ENCODE data around the gene GSTM2. TPM values are rescaled to one million over a fixed set of nuclear protein-coding genes. Genes with fewer than 3 reads are reported as not detected.

GSTM2 gene
- total and polyA plus RNA-seq, 12 donors = 17.2 to 495 (median 63.4) TPM

GRCh38 chr1:109721042-109721441 is 53.2 kb downstream of the GSTM2 start:
- TF ChIP-seq CTCF (IDR thresholded peaks at IDR 0.05) = no peak
- no peak for TF ChIP-seq POLR2A (IDR thresholded peaks at IDR 0.05)
- 74 to 90% (median 81%) methylated on average over 5 of the region's 5 CpGs for WGBS, 4 donors
- Histone ChIP-seq H3K27ac (no peak overlapping the region), H3K36me3 (replicated peaks in 1 of 2) (no peaks in the 10 kb centered on the region), H3K27me3 (no peaks in the 10 kb centered on the region), H3K4me1 (replicated peaks in 1 of 2) (no peaks in the 10 kb centered on the region), H3K4me3 (no peak overlapping the region), H3K9me3 (replicated peaks in 1 of 3) (no peaks in the 10 kb centered on the region)
- DNase-seq = no peak
- intact Hi-C loops (cut with DNase I) = no loop called here

- no peak for TF ChIP-seq CTCF (IDR thresholded peaks at IDR 0.05)
- TF ChIP-seq POLR2A (IDR thresholded peaks at IDR 0.05) = no peak
- Histone ChIP-seq H3K9me3 (replicated peaks in 1 of 3) (no peaks in the 10 kb centered on the region), H3K27ac (no peak overlapping the region), H3K27me3 (no peaks in the 10 kb centered on the region), H3K4me1 (replicated peaks in 1 of 2) (no peaks in the 10 kb centered on the region), H3K4me3 (no peak overlapping the region), H3K36me3 (replicated peaks in 1 of 2) (no peaks in the 10 kb centered on the region)
- intact Hi-C loops (cut with DNase I) = no loop called here
- DNase-seq = no peak
- WGBS, 4 donors = 85 to 94% (median 89%) methylated on average over 1 of the region's 1 CpG
These were observed 54.1 kb downstream of the GSTM2 start for GRCh38 chr1:109721971-109722370.

GRCh38 chr1:109722908-109723691 is 55.2 kb downstream of the GSTM2 start:
- WGBS, 4 donors = 75 to 87% (median 81%) methylated on average over 7 of the region's 7 CpGs
- no peak for DNase-seq

More at GRCh38 chr1:109722908-109723691, 55.2 kb downstream of the GSTM2 start:
- Histone ChIP-seq H3K4me1 (replicated peaks in 1 of 2) (no peaks in the 10 kb centered on the region), H3K27ac (no peak overlapping the region), H3K9me3 (replicated peaks in 1 of 3) (no peaks in the 10 kb centered on the region), H3K27me3 (no peaks in the 10 kb centered on the region), H3K4me3 (no peak overlapping the region), H3K36me3 (replicated peaks in 1 of 2) (no peaks in the 10 kb centered on the region)
- no peak for TF ChIP-seq CTCF (IDR thresholded peaks at IDR 0.05)
- no peak for TF ChIP-seq POLR2A (IDR thresholded peaks at IDR 0.05)
- intact Hi-C loops (cut with DNase I) = no loop called here

Other genes with a start within 250 kb of the GSTM2 start
- 100 to 1,000 TPM in 2 of 9 donors, 10 to 100 TPM in 7; 22.8 to 187 (median 67.8) TPM for gene PSMA5, start 241.6 kb upstream of the GSTM2 start, total RNA-seq
- gene PSMA5, start 241.6 kb upstream of the GSTM2 start, polyA plus RNA-seq = 100 to 1,000 TPM in 1 of 3 donors, 10 to 100 TPM in 2; 26.3 to 108 (median 40.1) TPM
- 10 to 100 TPM in 5 of 9 donors, 1 to 10 TPM in 4; 6.4 to 20.3 (median 13.6) TPM for gene SYPL2, start 201.5 kb upstream of the GSTM2 start, total RNA-seq
- 10 to 100 TPM in 1 of 3 donors, 1 to 10 TPM in 2; 5.8 to 23.6 (median 8.5) TPM for gene SYPL2, start 201.5 kb upstream of the GSTM2 start, polyA plus RNA-seq
- gene ATXN7L2, start 184.2 kb upstream of the GSTM2 start, total RNA-seq = 10 to 100 TPM in 4 of 9 donors, 1 to 10 TPM in 5; 5.8 to 16.3 (median 9.1) TPM
- gene ATXN7L2, start 184.2 kb upstream of the GSTM2 start, polyA plus RNA-seq = 100 to 1,000 TPM in 1 of 3 donors, 10 to 100 TPM in 1, 1 to 10 TPM in 1; 3.1 to 109 (median 45.5) TPM
- 10 to 100 TPM in 6 of 9 donors, 1 to 10 TPM in 3; 8.4 to 21.2 (median 13.8) TPM for gene CYB561D1, start 174.0 kb upstream of the GSTM2 start, total RNA-seq
- 1 to 10 TPM; 4.4 to 9.5 (median 7.8) TPM for gene CYB561D1, start 174.0 kb upstream of the GSTM2 start, polyA plus RNA-seq
- 10 to 100 TPM; 17.2 to 27.9 (median 22.8) TPM for gene AMIGO1, start 158.3 kb upstream of the GSTM2 start, total RNA-seq
- 10 to 100 TPM in 1 of 3 donors, 1 to 10 TPM in 2; 3.8 to 20.7 (median 4.7) TPM for gene AMIGO1, start 158.3 kb upstream of the GSTM2 start, polyA plus RNA-seq
- 1 to 10 TPM in 2 of 9 donors, under 1 TPM in 5, not detected in 2; 0.11 to 4.9 (median 0.57) TPM for gene GPR61, start 128.2 kb upstream of the GSTM2 start, total RNA-seq
- 1 to 10 TPM in 1 of 3 donors, under 1 TPM in 2; 0.57 to 1.2 (median 0.88) TPM for gene GPR61, start 128.2 kb upstream of the GSTM2 start, polyA plus RNA-seq
- gene GNAI3, start 119.4 kb upstream of the GSTM2 start, total RNA-seq = 10 to 100 TPM in 1 of 9 donors, 1 to 10 TPM in 8; 2.8 to 12.0 (median 5.8) TPM
- 1 to 10 TPM; 1.6 to 7.7 (median 2.2) TPM for gene GNAI3, start 119.4 kb upstream of the GSTM2 start, polyA plus RNA-seq
- under 1 TPM in 4 of 9 donors, not detected in 5; 0.22 to 0.95 (median 0.37) TPM for gene GNAT2, start 48.4 kb upstream of the GSTM2 start, total RNA-seq
- under 1 TPM in 1 of 3 donors, not detected in 2; 0.29 TPM for gene GNAT2, start 48.4 kb upstream of the GSTM2 start, polyA plus RNA-seq
- gene AMPD2, start 48.2 kb upstream of the GSTM2 start, total RNA-seq = 100 to 1,000 TPM in 1 of 9 donors, 10 to 100 TPM in 8; 28.4 to 170 (median 71.5) TPM
- gene AMPD2, start 48.2 kb upstream of the GSTM2 start, polyA plus RNA-seq = 100 to 1,000 TPM in 1 of 3 donors, 10 to 100 TPM in 2; 32.3 to 130 (median 60.7) TPM
- 10 to 100 TPM; 17.3 to 71.0 (median 31.9) TPM for gene GSTM4, start 12.0 kb upstream of the GSTM2 start, total RNA-seq
- 10 to 100 TPM; 20.7 to 57.5 (median 40.8) TPM for gene GSTM4, start 12.0 kb upstream of the GSTM2 start, polyA plus RNA-seq
- 100 to 1,000 TPM in 2 of 9 donors, under 1 TPM in 2, not detected in 5; 0.11 to 301 (median 75.1) TPM for gene GSTM1, start 19.8 kb downstream of the GSTM2 start, total RNA-seq
- 100 to 1,000 TPM in 2 of 3 donors, not detected in 1; 114 to 242 TPM for gene GSTM1, start 19.8 kb downstream of the GSTM2 start, polyA plus RNA-seq
- gene GSTM5, start 44.2 kb downstream of the GSTM2 start, total RNA-seq = 1 to 10 TPM in 8 of 9 donors, under 1 TPM in 1; 0.48 to 5.5 (median 3.0) TPM
- gene GSTM5, start 44.2 kb downstream of the GSTM2 start, polyA plus RNA-seq = 10 to 100 TPM in 1 of 3 donors, 1 to 10 TPM in 2; 1.6 to 10.5 (median 9.5) TPM
- 100 to 1,000 TPM in 2 of 9 donors, 10 to 100 TPM in 7; 14.5 to 117 (median 69.9) TPM for gene GSTM3, start 73.0 kb downstream of the GSTM2 start, total RNA-seq
- 10 to 100 TPM; 50.2 to 88.1 (median 74.1) TPM for gene GSTM3, start 73.0 kb downstream of the GSTM2 start, polyA plus RNA-seq
- under 1 TPM in 1 of 9 donors, not detected in 8; 0.32 TPM for gene EPS8L3, start 95.9 kb downstream of the GSTM2 start, total RNA-seq
- gene EPS8L3, start 95.9 kb downstream of the GSTM2 start, polyA plus RNA-seq = under 1 TPM in 1 of 3 donors, not detected in 2; 0.08 TPM
- 100 to 1,000 TPM in 6 of 9 donors, 10 to 100 TPM in 2, 1 to 10 TPM in 1; 3.8 to 295 (median 101) TPM for gene CSF1, start 242.8 kb downstream of the GSTM2 start, total RNA-seq
- 10 to 100 TPM; 23.3 to 26.5 (median 24.5) TPM for gene CSF1, start 242.8 kb downstream of the GSTM2 start, polyA plus RNA-seq

Measured in adrenal gland (tissue), 12 donors.